Measurements from ENCODE around the gene S100A3. TPM values are rescaled to one million over a fixed set of nuclear protein-coding genes. Genes with fewer than 3 reads are reported as not detected.
A peak's percentile ranks its signal among the peaks of the same experiment; 100 is the strongest.

Gene S100A3
- total RNA-seq, 1 experiment from 2014 or later = 12.0 TPM

DNA sequence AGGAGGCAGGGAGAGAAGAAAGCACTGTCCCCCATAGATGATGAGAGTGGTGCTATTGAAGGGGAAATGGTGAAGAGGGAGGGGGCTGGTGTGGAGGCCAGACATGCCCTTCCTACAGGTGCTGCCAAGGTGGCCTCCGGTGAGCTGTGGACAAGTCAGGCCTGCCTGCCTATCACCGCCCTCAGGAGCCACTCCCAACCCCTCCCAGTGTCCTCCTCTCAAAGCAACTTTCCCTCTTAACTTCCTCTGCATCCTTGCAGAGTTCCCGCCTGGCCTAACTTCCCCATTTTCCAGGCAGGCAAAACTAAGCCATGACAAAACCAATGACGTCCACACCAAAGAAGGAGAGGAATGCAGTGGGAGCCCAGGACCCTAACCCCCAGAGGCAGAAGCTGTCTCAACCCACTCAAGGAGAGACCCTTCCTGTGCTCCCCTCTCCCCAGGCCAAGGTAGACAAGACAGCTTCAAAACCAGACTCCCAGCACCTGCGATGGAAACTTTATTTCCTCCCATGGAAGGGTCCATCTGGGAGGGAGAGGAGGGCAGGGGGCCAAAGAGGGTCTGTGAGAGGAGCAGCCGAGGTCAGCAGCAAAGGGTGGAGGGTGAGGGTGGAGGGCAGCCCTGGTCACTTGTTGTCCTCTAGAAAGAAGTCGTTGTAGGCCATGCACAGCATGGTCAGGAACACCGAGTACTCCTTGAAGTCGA is 12.2 kb downstream of the S100A3 start:
- Histone ChIP-seq H3K9me3 (ENCODE audit: control insufficient read depth, insufficient read depth, low read depth, low read length) (no peaks in the 10 kb centered on the region), H3K4me1 (ENCODE audit: control insufficient read depth, insufficient read depth, low read length) (peaks cover 69% of the 10 kb centered on the region), H3K4me3 (ENCODE audit: low read depth in 2 of 2, low read length in 2 of 2) (peak overlapping the region; percentile 75 to 86), H3K27ac (ENCODE audit: low read length) (peak overlapping the region; percentile 96), H3K27me3 (ENCODE audit: control insufficient read depth, insufficient read depth, low read length) (no peaks in the 10 kb centered on the region), H3K36me3 (ENCODE audit: control insufficient read depth, insufficient read depth, low read length) (no peaks in the 10 kb centered on the region; the same call in 1 of the 2 replicates)
- BruUV-seq (replicated peaks) = no TSS peak
- ATAC-seq (no peak), DNase-seq (ENCODE audit: low read depth, low spot score) (no peak)
- CTCF ChIA-PET = interaction anchor here (0.6 kb wide), 1 partner anchor 138 kb away, joined by 6 read pairs; no protein-coding TSS in a partner anchor
- intact Hi-C loops (cut with micrococcal nuclease; ENCODE audit: unreplicated experiment) = no loop called here
- in situ Hi-C loops (cut with HindIII; ENCODE audit: low pct_unique_long_range_greater_than_20kb, low sequenced_read_pairs) = no loop called here
- TF ChIP-seq, protein P1, sequence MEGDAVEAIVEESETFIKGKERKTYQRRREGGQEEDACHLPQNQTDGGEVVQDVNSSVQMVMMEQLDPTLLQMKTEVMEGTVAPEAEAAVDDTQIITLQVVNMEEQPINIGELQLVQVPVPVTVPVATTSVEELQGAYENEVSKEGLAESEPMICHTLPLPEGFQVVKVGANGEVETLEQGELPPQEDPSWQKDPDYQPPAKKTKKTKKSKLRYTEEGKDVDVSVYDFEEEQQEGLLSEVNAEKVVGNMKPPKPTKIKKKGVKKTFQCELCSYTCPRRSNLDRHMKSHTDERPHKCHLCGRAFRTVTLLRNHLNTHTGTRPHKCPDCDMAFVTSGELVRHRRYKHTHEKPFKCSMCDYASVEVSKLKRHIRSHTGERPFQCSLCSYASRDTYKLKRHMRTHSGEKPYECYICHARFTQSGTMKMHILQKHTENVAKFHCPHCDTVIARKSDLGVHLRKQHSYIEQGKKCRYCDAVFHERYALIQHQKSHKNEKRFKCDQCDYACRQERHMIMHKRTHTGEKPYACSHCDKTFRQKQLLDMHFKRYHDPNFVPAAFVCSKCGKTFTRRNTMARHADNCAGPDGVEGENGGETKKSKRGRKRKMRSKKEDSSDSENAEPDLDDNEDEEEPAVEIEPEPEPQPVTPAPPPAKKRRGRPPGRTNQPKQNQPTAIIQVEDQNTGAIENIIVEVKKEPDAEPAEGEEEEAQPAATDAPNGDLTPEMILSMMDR (IDR thresholded peaks at IDR 0.05) = no peak
- no peak for TF ChIP-seq POLR2AphosphoS5 (IDR thresholded peaks at IDR 0.05; ENCODE audit: low read depth, low read length)
- no peak for TF ChIP-seq TCF7L2 (IDR thresholded peaks at IDR 0.05; ENCODE audit: low read depth, low read length)
- POLR2A ChIA-PET = no interaction called here

DNA sequence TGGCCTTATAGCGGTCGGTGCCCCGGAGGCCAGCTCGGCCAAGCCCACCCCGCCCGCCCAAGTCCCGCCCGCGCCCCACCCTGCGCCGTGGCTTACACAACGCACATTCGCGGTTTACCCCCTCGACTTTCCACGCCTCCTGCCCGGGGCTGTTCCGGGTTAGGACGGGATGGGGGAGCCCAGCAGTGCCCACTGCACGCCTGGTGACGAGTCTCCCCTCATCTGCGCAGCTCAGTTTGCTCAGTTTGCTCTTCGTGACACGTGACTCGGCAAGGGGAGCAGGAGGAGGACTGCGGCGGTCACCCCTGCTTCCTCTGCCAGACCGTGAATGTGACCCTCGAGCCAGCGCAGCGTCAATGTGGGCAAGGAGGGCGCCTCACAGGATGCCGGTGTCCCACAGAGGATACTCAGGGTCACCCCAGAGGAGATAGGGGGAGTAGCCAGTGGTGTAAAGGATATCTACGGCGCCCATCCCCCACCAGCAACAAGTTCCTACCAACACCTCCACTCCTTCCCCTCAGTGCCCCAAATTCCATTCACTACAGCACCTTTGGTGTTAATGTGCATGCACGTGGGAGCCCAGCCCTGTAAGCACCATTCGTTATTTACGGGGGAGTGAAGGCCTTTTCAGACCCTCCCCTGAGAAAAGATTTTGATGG is 12.9 kb downstream of the S100A3 start:
- H3K27me3 ChIP-seq (ENCODE audit: control insufficient read depth, insufficient read depth, low read length) = no peaks in the 10 kb centered on the region
- DNase-seq (ENCODE audit: low read depth, low spot score) = no peak
- no peaks in the 10 kb centered on the region; the same call in 1 of the 2 replicates for H3K36me3 ChIP-seq (ENCODE audit: control insufficient read depth, insufficient read depth, low read length)
- peak; percentile 18; the same call in 1 of the 2 replicates for TF ChIP-seq POLR2AphosphoS5 (IDR thresholded peaks at IDR 0.05; ENCODE audit: low read depth, low read length)
- TF ChIP-seq, protein P2, sequence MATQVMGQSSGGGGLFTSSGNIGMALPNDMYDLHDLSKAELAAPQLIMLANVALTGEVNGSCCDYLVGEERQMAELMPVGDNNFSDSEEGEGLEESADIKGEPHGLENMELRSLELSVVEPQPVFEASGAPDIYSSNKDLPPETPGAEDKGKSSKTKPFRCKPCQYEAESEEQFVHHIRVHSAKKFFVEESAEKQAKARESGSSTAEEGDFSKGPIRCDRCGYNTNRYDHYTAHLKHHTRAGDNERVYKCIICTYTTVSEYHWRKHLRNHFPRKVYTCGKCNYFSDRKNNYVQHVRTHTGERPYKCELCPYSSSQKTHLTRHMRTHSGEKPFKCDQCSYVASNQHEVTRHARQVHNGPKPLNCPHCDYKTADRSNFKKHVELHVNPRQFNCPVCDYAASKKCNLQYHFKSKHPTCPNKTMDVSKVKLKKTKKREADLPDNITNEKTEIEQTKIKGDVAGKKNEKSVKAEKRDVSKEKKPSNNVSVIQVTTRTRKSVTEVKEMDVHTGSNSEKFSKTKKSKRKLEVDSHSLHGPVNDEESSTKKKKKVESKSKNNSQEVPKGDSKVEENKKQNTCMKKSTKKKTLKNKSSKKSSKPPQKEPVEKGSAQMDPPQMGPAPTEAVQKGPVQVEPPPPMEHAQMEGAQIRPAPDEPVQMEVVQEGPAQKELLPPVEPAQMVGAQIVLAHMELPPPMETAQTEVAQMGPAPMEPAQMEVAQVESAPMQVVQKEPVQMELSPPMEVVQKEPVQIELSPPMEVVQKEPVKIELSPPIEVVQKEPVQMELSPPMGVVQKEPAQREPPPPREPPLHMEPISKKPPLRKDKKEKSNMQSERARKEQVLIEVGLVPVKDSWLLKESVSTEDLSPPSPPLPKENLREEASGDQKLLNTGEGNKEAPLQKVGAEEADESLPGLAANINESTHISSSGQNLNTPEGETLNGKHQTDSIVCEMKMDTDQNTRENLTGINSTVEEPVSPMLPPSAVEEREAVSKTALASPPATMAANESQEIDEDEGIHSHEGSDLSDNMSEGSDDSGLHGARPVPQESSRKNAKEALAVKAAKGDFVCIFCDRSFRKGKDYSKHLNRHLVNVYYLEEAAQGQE (IDR thresholded peaks at IDR 0.05; ENCODE audit: insufficient read depth in 1 of 2, low read depth in 2 of 2, low read length in 1 of 2) = no peak
- peak; percentile 61; the same call in 1 of the 2 replicates for TF ChIP-seq SIN3A (IDR thresholded peaks at IDR 0.05; ENCODE audit: borderline replicate concordance, insufficient read depth, low read depth, low read length)
- intact Hi-C loops (cut with micrococcal nuclease; ENCODE audit: unreplicated experiment) (no loop called here), in situ Hi-C loops (cut with HindIII; ENCODE audit: low pct_unique_long_range_greater_than_20kb, low sequenced_read_pairs) (no loop called here)
- H3K4me3 ChIP-seq (ENCODE audit: low read depth in 2 of 2, low read length in 2 of 2) = peak overlapping the region; percentile 75 to 86
- H3K27ac ChIP-seq (ENCODE audit: low read length) = peak overlapping the region; percentile 96
- ChIA-PET CTCF (interaction anchor here (0.6 to 2.2 kb wide), 4 partner anchors 8 to 36 kb away, joined by 3 to 9 read pairs (median 8); no protein-coding TSS in a partner anchor), POLR2A (interaction anchor here (0.8 to 1.5 kb wide), 3 partner anchors 9 to 32 kb away, joined by 3 to 9 read pairs (median 6); partner anchors contain the start of gene S100A4)
- no TSS peak for BruUV-seq (replicated peaks)
- H3K4me1 ChIP-seq (ENCODE audit: control insufficient read depth, insufficient read depth, low read length) = peaks cover 63% of the 10 kb centered on the region
- peak; percentile 70 for ATAC-seq
- no peaks in the 10 kb centered on the region for H3K9me3 ChIP-seq (ENCODE audit: control insufficient read depth, insufficient read depth, low read depth, low read length)
